HL-60 (cell line): ENCODE results near the gene SLC25A1.

Experiments used
- CTCF ChIP-seq: IDR thresholded peaks from one replicate; pipeline ENCODE4 v1.5.1; 2011; ENCODE audit warnings: low read length, control low read depth, inconsistent platforms; ENCODE audit not compliant: insufficient read depth
- REST ChIP-seq: IDR thresholded peaks from 2 replicates; pipeline ENCODE4 v1.6.1; 2012; ENCODE audit warnings: low read depth; ENCODE audit not compliant: insufficient replicate concordance

GRCh38 chr22:19166421-19166820 lies 12.1 kb downstream of the SLC25A1 start:
- TF ChIP-seq CTCF (no peak), REST (no peak)
